Measurements from ENCODE around the gene VWA5A.

- TF ChIP-seq CTCF (IDR thresholded peaks at IDR 0.05) (no peak), POLR2AphosphoS5 (IDR thresholded peaks at IDR 0.05) (no peak)
Observed at GRCh38 chr11:124085583-124085982, 29.7 kb upstream of the VWA5A start.
